Common myeloid progenitor, CD34-positive (primary cell): Measurements from ENCODE around the gene KRT78.

Experiments
- CTCF ChIA-PET: fragments of 350-600 bp; sonication (Branson Sonifier 250); formaldehyde crosslinking; loops from one replicate; lab custom pipeline; 2021; ENCODE audit warnings: antibody characterized with exemption; lab: Charles Lee
- POLR2A ChIA-PET: fragments of 350-600 bp; sonication (Branson Sonifier 250); formaldehyde crosslinking; loops from one replicate; lab custom pipeline; 2021; ENCODE audit warnings: antibody characterized with exemption; lab: Charles Lee
- DNase-seq, 3 donors: peaks; one replicate each; pipeline versions ENCODE4 v3.0.0 to v3.0.0-alpha.2; 2013
- H3K27ac ChIP-seq, 2 experiments: 1 replicate in 1 of 2; 2 replicates in 1 of 2; pipeline ENCODE4 v1.7.0; 2013; ENCODE audit warnings: inconsistent platforms in 2 of 2, low read length in 2 of 2, mild to moderate bottlenecking in 2 of 2, low read depth in 1 of 2, moderate library complexity in 1 of 2; ENCODE audit not compliant: severe bottlenecking in 2 of 2, insufficient read depth in 1 of 2, poor library complexity in 1 of 2
- H3K27me3 ChIP-seq, 5 experiments: replicated peaks in 2 of 5; 1 replicate in 3 of 5; 2 replicates in 2 of 5; pipeline versions ENCODE4 v1.6.1 to v1.7.0; 2013; ENCODE audit warnings: low read length in 4 of 5, mild to moderate bottlenecking in 2 of 5, moderate library complexity in 2 of 5, inconsistent platforms in 1 of 5; ENCODE audit not compliant: insufficient read depth in 5 of 5, control insufficient read depth in 4 of 5
- H3K36me3 ChIP-seq, 4 experiments: 1 replicate in 2 of 4; 2 replicates in 2 of 4; pipeline versions ENCODE4 v1.6.1 to v1.7.0; 2013; ENCODE audit warnings: low read length in 3 of 4, control low read depth in 1 of 4, mild to moderate bottlenecking in 1 of 4; ENCODE audit not compliant: control insufficient read depth in 4 of 4, insufficient read depth in 4 of 4
- H3K4me1 ChIP-seq, 4 experiments: 1 replicate in 3 of 4; 2 replicates in 1 of 4; pipeline versions ENCODE4 v1.6.1 to v1.7.1; 2013; ENCODE audit warnings: low read length in 3 of 4, mild to moderate bottlenecking in 3 of 4, control low read depth in 1 of 4, inconsistent platforms in 1 of 4, moderate library complexity in 1 of 4; ENCODE audit not compliant: control insufficient read depth in 4 of 4, insufficient read depth in 4 of 4; ENCODE audit errors: control extremely low read depth in 1 of 4
- H3K4me3 ChIP-seq, 7 experiments: 1 replicate in 4 of 7; 2 replicates in 3 of 7; pipeline versions ENCODE4 v1.5.1 to v1.7.0; 2013; ENCODE audit warnings: mild to moderate bottlenecking in 7 of 7, low read length in 6 of 7, moderate library complexity in 6 of 7, inconsistent platforms in 2 of 7, low read depth in 2 of 7, control low read depth in 1 of 7; ENCODE audit not compliant: insufficient read depth in 4 of 7, control insufficient read depth in 1 of 7; ENCODE audit errors: extremely low read depth in 1 of 7
- H3K9me3 ChIP-seq, 5 experiments: 1 replicate in 4 of 5; 2 replicates in 1 of 5; pipeline versions ENCODE4 v1.6.1 to v1.7.1; 2013; ENCODE audit warnings: low read length in 4 of 5, mild to moderate bottlenecking in 2 of 5, inconsistent platforms in 1 of 5, low read depth in 1 of 5, moderate library complexity in 1 of 5; ENCODE audit not compliant: control insufficient read depth in 4 of 5, insufficient read depth in 2 of 5; ENCODE audit errors: control extremely low read depth in 1 of 5
- WGBS: methylation state at CpG from one replicate; pipeline ENCODE4 v1.1.5; 2013; ENCODE audit not compliant: insufficient coverage; 5-methylcytosine and 5-hydroxymethylcytosine counted together

KRT78 gene

DNA sequence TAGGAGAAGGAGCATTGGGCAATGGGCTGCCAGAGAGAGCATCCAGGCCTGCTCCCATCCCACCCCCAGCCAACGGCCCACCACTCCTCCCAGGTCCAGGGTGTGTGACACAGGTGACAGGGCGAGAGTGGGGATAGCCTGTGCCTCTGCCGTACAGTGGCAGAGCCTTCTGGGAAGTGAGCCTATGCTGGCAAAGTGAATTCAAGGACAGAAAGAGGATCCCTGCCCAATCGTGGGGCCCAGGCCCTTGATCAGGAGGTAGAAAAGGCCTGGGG is 14.1 kb downstream of the KRT78 start:
- DNase-seq, result no peak
- CTCF ChIA-PET, result no interaction called here
- peaks cover 0 to 12% (median 3%) of the 10 kb centered on the region in 4 experiments for H3K4me1 ChIP-seq
- WGBS, result 85% methylated on average over 3 of the region's 4 CpGs
- POLR2A ChIA-PET, result no interaction called here
- H3K36me3 ChIP-seq, result no peaks in the 10 kb centered on the region
- H3K27me3 ChIP-seq, result peaks cover 0 to 4% (median 0%) of the 10 kb centered on the region in 5 experiments
- H3K9me3 ChIP-seq, result no peaks in the 10 kb centered on the region
- no peak overlapping the region for H3K27ac ChIP-seq
- no peak overlapping the region for H3K4me3 ChIP-seq

DNA sequence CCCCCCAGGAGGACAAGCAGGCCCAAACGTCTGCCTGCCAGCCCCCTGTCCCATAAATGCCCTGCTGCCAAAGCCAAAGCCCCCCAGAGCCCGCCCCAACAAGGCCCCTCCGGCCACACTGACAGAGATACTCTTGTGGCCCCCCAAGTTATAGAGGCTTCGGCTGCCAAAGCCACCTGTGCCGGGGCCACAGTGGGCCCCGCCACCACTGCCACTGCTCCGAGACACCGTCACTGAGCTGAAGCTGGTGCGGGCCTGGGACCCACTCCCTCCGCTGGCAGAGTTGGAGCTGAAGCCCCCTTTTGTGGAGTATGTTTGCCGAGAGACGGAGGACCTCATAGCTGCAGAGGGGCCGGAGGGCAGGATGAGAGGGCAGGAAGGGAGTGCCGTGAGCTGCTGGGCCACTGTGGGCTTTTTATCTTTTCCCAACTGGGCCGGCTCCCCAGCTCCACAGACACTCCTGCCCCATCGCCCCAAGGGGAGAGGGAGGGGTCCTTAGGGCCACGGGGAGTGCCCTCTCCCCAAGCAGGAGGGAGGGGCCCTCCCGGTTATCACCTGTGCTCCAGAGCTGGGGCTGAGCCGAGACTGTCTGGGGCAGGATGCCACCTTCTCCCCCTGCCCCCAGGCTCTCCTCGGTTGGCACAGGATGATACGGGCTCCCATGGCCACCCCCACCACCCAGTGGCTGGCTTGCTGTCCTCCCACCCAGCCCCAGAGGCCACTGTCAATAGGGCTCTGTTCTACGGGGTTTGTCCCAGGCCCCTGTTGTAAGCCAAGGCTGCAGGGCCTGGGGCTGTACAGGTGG is 14.7 kb downstream of the KRT78 start, which contains the start of gene KRT79:
Gene KRT79 (minus strand): TSS at position 390 of the 805 bp plus-strand sequence. CDS start 51 bp downstream, at position 339.
- no peak within 1 kb of the TSS for H3K27ac ChIP-seq
- H3K4me1 ChIP-seq, result peaks cover 0 to 12% (median 3%) of the 10 kb centered on the region in 4 experiments
- no peak within 1 kb of the TSS for H3K4me3 ChIP-seq
- no peak for DNase-seq
- H3K27me3 ChIP-seq, result peaks cover 0 to 4% (median 0%) of the 10 kb centered on the region in 5 experiments
- CTCF ChIA-PET, result no interaction called here
- H3K9me3 ChIP-seq, result no peaks in the 10 kb centered on the region
- WGBS, result 96% methylated on average over 17 of the region's 22 CpGs
- no peaks in the 10 kb centered on the region for H3K36me3 ChIP-seq
- POLR2A ChIA-PET, result no interaction called here

DNA sequence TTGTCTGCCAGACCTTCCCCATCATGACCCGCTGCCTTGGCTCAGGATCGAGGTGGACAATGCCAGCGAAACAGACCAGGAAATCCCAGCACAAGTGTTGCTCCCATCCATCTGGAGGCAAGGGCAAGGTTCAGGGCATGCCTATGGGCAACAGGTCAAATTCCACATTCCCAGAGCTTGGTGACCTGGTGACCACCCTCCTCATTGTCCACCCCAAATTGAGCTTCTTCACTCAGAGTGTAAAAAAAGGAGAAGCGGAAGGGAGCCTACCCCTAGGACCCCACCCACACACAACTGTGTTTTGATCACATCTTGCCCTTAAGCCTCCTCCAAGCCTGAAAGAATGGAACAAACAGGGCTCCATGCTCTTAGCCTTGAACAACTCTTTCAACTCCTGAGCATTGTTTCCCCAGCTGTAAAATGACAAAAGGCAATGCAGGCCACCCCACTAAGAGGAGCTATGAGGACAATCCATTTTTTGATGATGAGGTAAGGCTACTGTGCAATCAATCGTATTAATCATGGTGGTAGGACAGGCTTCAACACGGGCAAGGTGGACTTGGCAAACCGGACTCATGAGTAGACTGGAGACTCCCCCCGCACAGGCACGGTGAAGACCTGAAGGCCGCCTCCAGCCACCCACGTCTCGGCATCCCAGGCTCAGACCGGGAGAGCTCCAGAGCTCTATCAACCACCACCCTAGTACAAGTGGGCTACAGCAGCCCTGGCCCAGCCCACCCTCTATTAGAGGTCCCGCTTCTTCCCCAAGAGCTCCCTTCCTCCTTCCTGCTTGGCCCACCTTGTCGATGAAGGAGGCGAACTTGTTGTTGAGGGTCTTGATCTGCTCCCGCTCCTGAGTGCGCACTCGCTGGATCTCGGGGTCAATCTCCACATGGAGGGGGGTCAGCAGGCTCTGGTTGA is 15.5 kb downstream of the KRT78 start:
- no peak overlapping the region for H3K27ac ChIP-seq
- H3K27me3 ChIP-seq, result peaks cover 0 to 4% (median 0%) of the 10 kb centered on the region in 5 experiments
- H3K4me3 ChIP-seq, result no peak overlapping the region
- no peaks in the 10 kb centered on the region for H3K9me3 ChIP-seq
- H3K4me1 ChIP-seq, result peaks cover 0 to 12% (median 3%) of the 10 kb centered on the region in 4 experiments
- ChIA-PET CTCF (interaction anchor here (0.6 kb wide), 1 partner anchor 417 kb away, joined by 3 read pairs; no protein-coding TSS in a partner anchor), POLR2A (no interaction called here)
- no peaks in the 10 kb centered on the region for H3K36me3 ChIP-seq
- 96% methylated on average over 13 of the region's 20 CpGs for WGBS
- DNase-seq, result no peak

- WGBS, result 100% methylated on average over 1 of the region's 3 CpGs
- no peak overlapping the region for H3K4me3 ChIP-seq
- ChIA-PET POLR2A (no interaction called here), CTCF (no interaction called here)
- no peak overlapping the region for H3K27ac ChIP-seq
- H3K36me3 ChIP-seq, result no peaks in the 10 kb centered on the region
- no peak for DNase-seq
- peaks cover 0 to 4% (median 0%) of the 10 kb centered on the region in 5 experiments for H3K27me3 ChIP-seq
- H3K9me3 ChIP-seq, result no peaks in the 10 kb centered on the region
- peaks cover 0 to 12% (median 3%) of the 10 kb centered on the region in 4 experiments for H3K4me1 ChIP-seq
Observed at GRCh38 chr12:52832451-52832850, 16.3 kb downstream of the KRT78 start.

DNA sequence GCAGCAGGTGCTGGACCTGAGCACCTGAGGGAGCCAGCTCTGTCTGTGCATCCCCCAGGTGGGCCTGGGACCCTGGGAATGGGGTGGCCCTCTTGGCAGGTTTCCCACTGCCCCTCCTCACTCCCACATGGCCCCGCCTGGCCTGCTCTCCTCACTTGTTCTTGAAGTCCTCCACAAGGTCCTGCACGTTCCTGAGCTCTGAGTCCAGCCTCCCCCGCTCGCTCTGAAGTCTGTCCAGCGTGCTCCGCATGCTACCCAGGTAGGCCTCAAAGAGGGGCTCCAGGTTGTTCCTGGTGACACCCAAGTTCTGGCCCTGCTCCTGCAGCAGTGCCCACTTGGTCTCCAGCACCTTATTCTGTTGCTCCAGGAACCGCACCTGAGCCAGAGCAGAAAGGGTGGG is 17.5 kb downstream of the KRT78 start:
- peaks cover 0 to 9% (median 0%) of the 10 kb centered on the region in 5 experiments for H3K27me3 ChIP-seq
- no peak overlapping the region for H3K27ac ChIP-seq
- 95% methylated on average over 6 of the region's 7 CpGs for WGBS
- CTCF ChIA-PET, result no interaction called here
- peaks cover 0 to 8% (median 2%) of the 10 kb centered on the region in 4 experiments for H3K4me1 ChIP-seq
- no peaks in the 10 kb centered on the region for H3K36me3 ChIP-seq
- DNase-seq, result no peak
- POLR2A ChIA-PET, result interaction anchor here (0.7 kb wide), 1 partner anchor 63 kb away, joined by 4 read pairs; no protein-coding TSS in a partner anchor
- no peak overlapping the region for H3K4me3 ChIP-seq
- no peaks in the 10 kb centered on the region for H3K9me3 ChIP-seq

DNA sequence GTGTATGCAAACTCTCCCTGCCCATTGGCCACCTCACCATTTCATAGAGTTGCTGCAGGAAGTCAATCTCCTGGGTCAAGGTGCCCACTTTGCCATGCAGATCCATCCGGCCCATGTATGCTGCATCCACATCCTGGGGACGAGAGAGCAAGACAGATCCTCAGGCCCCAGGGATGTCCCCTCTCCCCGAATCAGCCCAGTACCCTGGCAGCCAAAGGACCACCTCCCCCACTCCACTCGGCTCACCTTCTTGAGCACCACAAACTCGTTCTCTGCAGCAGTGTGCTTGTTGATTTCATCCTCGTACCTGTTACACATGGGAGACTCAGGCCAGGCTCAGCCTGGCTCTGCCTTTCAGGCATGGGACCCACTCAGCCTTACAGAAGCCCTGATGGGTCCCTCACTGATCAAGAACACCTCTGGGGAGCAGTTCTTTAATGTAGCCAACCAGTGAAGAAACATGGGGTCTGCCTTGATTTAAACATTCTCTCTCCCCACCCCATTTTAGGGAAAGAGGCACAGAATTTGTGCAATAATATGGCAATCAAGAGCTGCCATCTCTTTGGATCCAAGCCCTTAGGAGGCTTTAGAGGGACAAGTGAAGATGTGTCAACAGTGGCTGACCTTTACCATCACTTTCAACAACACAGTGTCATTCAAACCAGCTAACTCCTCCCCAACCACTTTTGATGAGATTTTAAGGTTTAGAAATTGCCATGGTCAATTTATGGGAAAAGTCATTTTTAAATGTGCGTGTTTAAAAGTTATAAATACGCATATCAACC is 18.6 kb downstream of the KRT78 start:
- ChIA-PET CTCF (no interaction called here), POLR2A (no interaction called here)
- H3K9me3 ChIP-seq, result no peaks in the 10 kb centered on the region
- H3K4me1 ChIP-seq, result no peaks in the 10 kb centered on the region
- no peak overlapping the region for H3K4me3 ChIP-seq
- H3K27ac ChIP-seq, result no peak overlapping the region
- DNase-seq, result no peak
- H3K36me3 ChIP-seq, result no peaks in the 10 kb centered on the region
- peaks cover 0 to 9% (median 0%) of the 10 kb centered on the region in 5 experiments for H3K27me3 ChIP-seq
- WGBS, result 86% methylated on average over 6 of the region's 8 CpGs
